HT1080 (cell line): ENCODE measurements around the gene ABCD2. TPM values are rescaled to one million over a fixed set of nuclear protein-coding genes. Genes with fewer than 3 reads are reported as not detected.
A peak's percentile ranks its signal among the peaks of the same experiment; 100 is the strongest.
"Not testable (repeated sequence)": the region's sequence is repeated elsewhere in the genome, so short reads cannot be mapped to it uniquely, and the experiment has no call there.

Source experiments
- DNase-seq: peaks from one replicate; pipeline ENCODE4 v3.0.0-alpha.2; 2015; ENCODE audit warnings: low read depth
- polyA plus RNA-seq, 2 experiments: library from polyadenylated mRNA; depleted of rRNA; stranded (reverse); fragments of >200 nt; gene quantifications; 2 replicates each; pipeline ENCODE4 v1.2.3, GENCODE V29; 2015
- total RNA-seq: library from RNA; depleted of rRNA; stranded (reverse); fragments of >200 nt; shearing (Covaris generic); gene quantifications from 2 replicates; pipeline ENCODE4 v1.2.3, GENCODE V29; 2014; rRNA removed

Gene ABCD2
- total RNA-seq, result 0.03 and 0.05 TPM in 2 replicates
- polyA plus RNA-seq (2015; cell fraction: cytosol; rRNA removed), result 0.02 and 0.06 TPM in 2 replicates
- 0.02 and 0.07 TPM in 2 replicates for polyA plus RNA-seq (2015; cell fraction: nucleus; rRNA removed)

DNA sequence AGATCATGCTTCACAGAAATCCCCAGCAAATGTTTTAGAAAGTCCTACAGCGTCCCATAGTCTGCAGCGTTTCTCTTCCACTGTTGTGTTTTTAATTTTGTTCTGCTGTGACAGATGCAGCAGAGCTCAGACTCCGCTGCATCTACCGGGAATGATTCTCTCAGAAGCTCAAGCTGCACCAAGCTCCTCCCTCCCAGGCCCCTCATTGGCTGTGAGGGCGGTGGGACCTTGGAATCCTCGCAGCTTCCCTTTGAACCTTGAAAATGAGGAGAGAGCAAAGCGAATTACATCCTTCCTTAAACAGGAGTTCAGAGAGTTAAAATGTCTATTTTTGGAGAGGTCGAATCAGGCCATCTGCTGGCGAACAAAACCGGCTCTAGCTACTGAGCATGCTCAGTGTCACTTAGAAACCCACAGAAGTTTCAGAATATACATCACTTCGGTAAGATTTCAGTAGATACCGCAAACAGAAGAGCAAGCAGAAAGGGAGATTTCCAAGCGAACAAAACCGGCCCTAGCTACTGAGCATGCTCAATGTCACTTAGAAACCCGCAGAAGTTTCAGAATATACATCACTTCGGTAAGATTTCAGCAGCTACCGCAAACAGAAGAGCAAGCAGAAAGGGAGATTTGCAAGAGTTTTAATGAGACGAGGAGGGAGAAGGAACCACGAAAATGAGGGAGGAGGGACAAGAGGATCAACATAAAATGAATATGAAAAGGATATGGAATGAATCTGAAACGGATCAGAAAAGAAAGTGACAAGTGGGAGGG, at the start of gene ABCD2:
Gene ABCD2, minus strand, starts transcription at position 144 of the 774 bp plus-strand sequence. CDS start 188 bp downstream, outside the sequence.
- peak; percentile 85 for DNase-seq

DNA sequence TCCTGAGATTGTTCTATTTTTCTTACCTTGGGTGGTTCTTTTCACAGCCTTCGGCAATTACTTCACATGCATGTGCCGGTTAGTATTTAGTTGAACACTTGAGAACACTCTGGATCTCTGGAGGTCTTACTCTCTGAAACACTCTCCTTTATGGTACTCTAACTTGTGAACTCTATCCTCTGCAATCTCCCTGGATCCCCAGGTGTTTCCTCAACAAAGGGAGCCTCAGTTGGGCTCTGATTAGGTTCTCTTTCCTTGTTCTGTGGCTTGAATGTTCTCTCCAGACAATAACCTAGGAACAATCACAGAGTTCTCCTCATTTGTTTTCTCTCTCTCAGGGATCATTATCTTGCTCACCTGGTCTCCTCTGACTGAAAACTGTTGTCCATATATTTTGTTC, 40.5 kb upstream of the ABCD2 start:
- DNase-seq, result no peak

DNA sequence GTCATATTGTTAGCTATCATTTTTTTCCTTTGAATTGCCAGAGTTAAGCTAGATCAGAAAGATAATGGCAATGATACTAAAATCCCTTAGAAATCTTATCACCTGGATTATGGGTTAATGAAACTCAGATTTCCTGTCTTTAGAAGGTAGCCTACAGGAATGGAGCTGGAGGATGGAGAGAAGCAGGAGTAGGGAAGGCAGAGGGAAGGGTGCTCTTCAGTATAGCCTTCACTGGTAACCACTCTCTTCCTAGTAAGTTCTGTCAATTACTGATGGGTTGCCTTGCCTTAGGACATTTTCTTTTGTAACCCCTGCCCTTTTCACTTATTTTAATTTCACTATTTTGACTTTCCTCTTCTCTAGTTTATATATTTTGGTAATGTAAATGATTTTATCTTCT, 27.8 kb upstream of the ABCD2 start:
- DNase-seq, result no peak

DNA sequence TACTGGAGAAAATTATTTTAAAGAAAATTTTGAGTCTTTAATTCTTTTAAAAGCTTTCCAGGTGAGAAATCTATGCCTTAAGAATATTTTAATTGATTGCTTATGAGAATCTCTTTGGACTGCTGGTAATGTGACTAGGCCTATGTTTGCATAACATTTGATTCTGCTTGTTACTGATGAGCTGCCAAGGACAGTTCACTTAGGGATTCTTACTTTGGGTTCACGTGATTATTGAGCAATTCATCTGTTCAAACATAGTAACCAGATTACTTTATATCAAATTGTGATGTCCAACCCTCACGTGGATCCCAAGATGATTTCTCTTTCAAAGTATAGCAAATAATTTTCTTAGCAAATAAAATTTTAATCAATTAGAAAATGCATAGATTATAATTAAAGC, 27.4 kb upstream of the ABCD2 start:
- no peak for DNase-seq

DNA sequence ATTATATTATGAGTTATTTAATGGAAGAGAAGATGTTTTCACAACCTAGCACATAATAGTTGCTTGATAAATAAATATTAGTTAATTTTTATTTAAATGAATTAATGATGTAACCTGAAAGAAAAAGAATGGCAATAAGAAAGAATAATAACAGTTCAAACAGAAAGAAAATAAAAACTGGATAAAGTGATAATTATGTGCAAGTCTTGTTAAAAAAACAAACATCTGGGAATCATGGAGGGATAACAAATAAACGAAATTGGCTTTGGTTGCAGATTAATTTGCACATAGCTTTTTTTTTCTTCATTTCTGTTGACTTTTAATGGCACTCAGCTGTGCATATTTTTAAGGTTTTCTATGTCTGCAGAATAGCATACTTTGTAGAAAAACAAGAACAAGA, 23.4 kb upstream of the ABCD2 start:
- DNase-seq, result no peak

DNA sequence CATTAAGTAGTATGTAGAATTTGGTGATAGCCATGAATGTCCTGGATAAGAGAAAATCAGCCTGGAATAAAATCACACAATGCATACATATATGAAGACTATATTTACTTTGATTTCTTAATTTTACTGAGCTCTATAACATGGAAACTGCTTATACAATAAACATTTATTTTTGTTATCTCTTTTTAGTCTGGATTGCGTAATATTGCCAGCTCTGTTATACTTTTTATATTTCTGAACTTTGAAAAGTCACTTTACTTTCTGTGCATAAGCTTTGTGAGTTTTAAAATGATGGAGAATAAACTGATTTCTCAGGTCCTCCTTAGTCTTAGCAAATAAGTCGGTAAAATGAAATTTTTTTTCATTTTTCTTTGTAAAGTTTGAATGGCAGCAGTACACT, 19.2 kb upstream of the ABCD2 start:
- DNase-seq, result no peak

DNA sequence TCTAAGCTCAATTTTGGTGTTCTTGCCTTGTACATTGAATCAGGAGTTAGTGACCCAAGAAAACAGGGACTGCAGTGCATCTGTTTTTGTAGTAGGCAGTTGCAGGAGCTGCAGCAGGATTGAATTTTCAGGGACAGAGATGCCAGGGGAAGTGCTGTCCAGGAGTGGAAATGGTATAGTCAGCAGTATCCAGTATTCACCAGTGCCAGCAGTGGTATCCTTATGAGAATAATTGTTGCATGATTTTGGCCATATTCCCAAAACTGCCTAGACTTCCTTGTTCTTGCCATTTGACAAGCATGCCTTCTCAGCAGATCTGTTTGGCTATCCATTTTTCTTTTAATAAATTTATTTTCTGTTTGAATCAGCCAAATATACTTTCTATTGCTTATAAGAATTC, 18.6 kb upstream of the ABCD2 start:
- DNase-seq, result no peak

DNA sequence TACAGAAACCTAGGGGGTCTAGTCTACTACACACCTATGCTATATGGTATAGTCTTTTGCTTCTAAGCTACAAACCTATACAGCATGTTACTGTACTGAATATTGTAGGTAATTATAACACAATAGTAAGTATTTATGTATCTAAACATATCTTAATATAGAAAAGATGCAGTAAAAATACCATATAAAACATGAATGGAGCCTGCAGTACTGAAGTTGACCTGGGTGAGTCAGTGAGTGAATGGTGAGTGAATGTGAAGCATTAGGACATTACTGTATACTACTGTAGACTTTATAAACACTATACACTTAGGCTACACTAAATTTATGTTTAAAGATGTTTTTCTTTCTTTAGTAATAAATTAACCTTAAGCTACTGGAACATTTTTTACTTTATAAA, 13.1 kb upstream of the ABCD2 start:
- no peak for DNase-seq

DNA sequence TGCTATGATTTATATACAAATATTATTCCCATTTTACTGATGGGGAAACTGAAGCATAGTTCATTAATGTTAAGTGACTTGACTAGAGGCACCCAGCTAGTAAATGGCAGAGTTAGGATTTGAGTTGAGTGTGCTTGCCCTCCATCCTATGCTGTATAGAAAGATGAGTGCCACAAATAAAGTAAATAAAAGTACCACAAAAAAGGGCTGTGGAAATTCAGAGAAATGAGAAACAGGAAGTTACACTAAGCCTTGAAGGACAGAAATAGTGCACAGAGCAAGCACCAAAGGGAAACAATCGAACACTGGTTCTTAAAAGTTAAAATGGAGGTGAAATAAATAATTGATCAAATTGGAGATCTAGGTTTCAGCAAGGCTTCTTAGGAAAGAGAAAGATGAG, 9.2 kb upstream of the ABCD2 start:
- no peak for DNase-seq

DNA sequence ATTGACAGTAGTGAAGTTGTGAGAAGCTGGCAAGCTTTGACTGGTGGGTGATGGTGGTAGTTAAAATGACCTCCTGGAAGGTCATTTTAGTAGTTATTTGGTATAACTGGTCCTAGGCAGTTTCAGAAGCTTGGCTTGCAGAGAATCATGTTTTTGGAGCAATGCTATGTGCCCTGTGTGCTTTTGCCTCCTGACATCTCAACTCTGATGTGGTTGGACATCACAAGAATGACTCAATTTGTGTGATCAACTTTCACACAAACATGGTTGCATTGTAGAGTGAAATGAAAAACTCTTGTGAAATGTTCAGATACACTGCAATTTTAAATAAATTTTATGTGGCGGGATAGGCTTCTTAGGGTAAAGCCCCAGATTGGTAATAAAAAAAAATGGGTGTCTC, 8.3 kb upstream of the ABCD2 start:
- no peak for DNase-seq

DNA sequence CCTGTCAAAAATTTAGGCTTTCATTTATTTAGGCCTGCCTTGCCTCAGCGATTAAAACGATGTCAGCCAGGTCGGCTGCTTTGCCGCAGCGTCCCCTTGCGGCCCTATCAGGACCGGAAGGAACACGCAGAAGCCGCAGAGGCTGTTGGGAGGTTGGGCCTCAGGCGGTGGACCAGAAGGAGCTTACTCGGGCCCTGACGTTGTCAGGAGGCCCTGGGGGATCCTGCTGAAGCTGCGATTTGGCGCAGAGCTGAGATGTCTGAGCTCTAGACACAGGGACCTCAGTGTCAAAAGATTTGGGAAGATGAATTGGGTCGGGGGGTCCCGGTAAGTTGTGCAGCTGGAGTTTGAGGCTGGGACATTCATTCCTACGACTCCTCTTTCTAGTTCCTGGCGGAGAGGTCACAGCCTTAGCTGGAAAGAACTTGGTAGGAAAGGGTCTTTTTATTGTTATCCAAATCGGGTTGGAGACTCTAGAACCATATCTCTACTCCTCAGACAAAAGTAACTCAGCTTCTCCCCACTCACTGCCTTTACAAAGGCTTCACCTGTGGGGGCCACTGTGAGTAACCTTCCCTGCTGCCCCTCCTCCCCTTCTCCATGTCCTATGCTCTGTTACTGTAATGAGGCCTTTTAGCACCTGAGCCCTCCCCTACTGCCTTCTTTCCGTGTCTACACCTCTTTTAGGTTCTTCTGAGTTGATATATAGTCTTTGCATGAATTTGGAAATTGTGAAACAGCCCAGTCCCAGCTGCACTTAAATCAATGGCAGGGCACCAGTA, 6.6 kb upstream of the ABCD2 start:
- DNase-seq, result no peak

DNA sequence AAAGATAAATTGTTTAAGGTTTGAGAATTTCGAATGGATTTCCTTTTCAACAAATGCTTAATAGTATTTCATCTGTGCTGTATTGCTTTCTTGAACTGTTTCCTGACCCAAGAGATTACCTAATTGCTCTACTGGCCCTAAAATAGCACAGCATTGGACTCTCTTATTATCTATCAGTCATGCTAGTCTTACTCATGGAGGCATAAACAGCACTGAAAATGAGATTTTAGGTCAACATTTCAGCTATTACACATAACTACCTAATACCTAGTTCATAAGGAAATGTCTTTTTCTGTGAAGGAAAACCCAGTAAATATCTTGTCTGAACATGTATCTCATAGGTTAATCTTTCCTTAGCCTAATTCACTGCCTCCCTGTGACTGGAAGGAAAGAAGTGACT, 4.3 kb upstream of the ABCD2 start:
- DNase-seq, result no peak

DNA sequence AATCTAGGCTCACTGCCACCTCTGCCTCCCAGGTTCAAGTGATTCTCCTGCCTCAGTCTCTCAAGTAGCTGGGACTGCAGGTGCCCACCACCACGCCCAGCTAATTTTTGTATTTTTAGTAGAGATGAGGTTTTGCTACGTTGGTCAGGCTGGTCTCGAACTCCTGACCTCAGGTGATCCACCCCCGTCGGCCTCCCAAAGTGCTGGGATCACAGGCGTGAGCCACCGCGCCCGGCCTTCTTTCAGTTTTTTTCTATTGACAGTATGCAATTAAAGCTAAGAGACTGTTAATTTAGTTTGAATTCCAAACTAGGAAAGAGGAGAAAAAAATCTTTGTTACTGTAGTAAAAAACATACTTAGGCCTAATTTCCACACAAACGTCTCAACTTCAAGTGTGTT, 3.6 kb upstream of the ABCD2 start:
- DNase-seq, result not testable (repeated sequence)

DNA sequence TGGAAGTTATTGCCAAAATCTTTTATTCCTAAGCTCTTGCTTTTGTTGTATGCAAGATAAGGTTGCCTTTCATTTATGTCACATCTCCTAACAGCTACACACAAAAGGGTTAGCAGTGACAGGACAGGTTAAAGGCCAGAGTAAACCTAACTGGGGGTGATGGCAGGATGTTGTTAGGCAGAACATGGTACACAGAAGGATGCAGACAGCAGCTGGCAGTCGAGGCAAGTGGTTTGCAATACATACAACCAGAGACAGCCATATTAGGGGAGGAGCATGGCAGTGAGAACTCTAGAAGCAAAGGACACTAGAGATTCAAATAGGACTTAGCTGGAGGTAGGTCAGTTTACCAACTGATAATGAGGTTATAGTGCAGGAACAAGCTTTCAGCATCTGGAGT, 2.7 kb upstream of the ABCD2 start:
- DNase-seq, result no peak

DNA sequence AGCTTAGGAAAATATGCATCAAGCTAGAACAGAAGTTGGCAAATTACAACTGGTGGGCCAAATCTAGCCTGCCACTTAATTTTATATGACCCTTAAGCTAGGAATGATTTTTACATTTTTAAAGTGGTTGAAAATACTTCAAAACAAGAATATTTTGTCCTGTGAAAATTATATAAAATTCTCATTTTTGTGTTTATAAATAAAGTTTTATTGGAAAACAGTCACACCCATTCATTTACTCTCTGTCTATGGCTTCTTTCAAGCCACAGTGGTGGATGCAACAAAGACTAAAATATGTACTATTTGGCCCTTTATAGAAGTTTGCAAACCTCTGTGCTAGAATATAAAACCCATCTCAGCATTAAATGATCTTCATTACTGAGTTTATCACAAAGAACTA, 2.1 kb upstream of the ABCD2 start:
- no peak for DNase-seq

DNA sequence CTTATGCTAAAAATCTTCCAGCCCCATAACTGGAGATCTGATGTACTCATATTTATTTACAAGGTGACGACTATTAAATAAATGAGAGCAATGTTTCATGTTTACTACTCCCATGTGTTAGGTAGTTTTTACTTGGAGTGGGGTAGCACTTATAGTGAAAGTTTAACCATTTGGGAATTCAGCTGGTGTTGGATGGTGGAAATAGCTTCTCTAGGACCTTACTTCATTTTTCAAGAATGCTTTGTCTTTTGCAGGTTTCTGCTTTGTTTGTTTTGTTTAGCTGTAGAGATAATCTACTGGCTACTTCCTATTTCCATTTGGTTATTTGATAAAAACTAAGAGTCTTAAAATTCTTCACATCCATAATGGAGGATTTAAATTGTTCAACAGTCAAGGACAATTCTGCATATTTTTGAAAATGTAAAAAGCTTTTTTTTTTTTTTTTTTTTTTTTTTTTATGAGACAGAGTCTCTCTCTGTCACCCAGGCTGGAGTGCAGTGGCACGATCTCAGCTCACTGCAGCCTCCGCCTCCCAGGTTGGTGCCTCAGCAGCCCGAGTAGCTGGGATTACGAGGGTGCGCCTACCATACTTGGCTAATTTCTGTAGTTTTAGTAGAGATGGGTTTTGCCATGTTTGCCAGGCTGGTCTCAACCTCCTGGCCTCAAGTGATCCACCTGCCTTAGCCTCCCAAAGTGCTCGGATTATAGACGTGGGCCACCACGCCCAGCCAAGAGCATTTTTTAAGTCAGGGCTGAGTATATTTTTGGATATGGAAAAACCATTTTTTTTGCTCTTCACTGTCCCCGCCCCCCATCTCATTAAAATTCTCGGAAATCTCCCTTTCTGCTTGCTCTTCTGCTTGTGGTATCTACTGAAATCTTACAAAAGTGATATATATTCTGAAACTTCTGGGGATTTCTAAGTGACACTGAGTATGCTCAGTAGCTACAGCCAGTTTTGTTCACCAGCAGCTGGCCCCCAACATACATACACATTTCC, 1.4 kb upstream of the ABCD2 start:
- DNase-seq, result no peak

DNA sequence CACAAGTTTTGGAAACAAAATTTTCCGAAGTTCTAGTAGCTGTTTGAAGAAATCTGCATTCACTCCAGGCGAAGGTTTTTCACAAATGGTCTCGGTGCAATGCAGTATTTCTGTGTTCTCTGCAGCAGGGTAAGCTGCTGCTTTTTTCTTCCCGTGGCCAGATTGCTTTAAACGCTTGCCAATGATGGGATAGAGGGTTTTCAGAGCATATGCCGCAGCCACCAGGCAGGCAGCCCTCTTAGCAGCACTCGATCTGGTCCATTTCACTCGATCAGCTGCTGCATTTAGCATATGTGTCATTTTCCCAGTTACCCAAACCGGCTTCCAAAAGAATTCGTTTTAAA, 315 bp downstream of the ABCD2 start:
- DNase-seq, result no peak

DNA sequence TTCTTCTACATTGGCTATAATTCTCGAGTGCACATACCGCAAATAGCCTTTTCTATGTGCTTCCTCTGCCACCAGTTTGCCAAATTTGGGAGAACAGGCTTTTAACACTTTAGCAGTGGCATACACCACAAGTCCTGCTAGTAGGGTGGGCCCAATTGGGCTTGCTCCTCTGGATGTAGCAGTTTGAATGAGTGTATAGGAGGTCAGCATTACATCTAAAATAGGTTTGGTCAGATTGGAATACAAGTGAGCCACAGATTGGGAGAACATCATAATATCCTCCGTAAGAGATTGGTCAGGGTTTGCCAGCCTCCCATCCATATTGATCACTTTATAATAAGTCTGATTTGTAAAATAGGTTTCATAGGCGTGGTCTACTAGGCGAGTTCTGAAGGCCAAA, 902 bp downstream of the ABCD2 start:
- DNase-seq, result no peak

DNA sequence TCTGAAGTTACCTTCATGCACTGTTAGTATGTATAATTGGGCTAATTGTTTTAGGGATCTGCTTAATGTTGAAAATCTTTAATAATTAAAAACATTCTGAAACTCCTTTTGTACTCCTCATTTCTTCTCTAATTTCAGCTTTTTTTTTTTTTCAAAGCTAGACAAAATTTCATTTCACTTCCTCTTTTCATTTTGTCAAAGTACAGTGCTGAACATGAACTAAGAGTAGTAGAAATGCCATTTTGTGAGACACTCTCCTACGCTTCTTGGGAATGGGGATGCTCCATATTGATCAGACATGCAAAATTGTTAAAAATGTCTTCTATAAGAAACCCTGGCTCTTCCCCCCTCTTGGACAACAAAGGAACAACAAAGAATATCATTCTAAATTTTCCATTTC, 1.7 kb downstream of the ABCD2 start:
- DNase-seq, result no peak

DNA sequence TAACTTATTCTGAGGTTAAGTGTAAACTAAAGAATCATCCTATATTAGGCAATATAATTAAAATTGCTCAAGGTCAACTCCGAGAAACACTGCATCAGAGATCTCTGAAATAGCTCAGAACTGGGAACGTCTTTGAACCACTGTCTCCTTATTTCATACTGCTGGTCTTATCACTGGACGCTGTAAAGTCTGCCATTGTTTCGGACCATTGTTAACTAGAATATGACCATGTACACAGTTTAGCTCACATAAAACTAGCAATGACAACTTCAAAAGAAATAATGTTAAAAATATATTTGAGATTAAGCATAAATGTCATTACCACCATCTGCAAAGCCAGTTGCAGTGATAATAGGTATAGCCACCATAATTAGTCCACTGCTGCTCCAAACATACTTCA, 2.9 kb downstream of the ABCD2 start:
- DNase-seq, result no peak

DNA sequence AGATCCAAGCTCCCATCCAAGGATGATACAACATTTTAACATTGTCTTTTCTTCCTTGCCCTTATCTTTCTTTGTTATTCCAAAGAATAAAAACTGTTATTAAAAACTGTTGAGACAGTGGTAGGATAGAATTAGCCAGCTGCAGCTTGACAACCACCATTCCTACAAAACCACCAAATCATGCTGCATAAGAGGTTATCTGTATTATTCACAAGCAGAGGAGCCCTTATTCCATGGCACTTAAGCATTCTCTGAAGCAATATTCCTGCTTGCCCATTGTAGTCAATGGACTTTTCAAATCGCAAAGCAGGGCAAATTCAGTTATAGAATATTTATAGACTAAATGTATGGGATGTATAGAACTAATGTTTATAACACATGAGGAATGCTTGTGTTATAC, 3.4 kb downstream of the ABCD2 start:
- no peak for DNase-seq

DNA sequence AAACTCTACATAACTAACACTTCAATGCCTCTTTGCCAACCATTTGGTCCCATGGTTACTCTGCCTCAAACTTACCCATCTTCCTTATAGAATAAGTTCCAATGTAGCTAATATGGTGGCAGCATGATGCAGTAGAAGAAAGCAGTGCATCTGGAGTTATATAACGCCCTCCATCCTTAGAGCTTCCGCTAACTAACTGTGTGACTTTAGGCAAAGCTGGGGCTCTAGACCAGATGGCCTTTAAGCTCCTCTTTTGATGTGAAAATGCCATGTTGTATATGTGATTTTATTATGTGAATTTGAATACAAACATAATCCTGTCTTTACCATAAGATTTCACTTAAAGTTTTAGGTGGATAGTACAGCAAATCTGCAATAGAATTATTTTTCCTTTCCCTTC, 6.1 kb downstream of the ABCD2 start:
- no peak for DNase-seq
